HG02610 (cell line): ENCODE measurements around the gene PHKB.

Source experiments
- ATAC-seq: cut with Tn5 transposase; IDR thresholded peaks from one replicate; pipeline ENCODE4 v1.9.1; 2021; ENCODE audit warnings: mild to moderate bottlenecking, moderate library complexity; ENCODE audit not compliant: unreplicated experiment

Gene PHKB

DNA sequence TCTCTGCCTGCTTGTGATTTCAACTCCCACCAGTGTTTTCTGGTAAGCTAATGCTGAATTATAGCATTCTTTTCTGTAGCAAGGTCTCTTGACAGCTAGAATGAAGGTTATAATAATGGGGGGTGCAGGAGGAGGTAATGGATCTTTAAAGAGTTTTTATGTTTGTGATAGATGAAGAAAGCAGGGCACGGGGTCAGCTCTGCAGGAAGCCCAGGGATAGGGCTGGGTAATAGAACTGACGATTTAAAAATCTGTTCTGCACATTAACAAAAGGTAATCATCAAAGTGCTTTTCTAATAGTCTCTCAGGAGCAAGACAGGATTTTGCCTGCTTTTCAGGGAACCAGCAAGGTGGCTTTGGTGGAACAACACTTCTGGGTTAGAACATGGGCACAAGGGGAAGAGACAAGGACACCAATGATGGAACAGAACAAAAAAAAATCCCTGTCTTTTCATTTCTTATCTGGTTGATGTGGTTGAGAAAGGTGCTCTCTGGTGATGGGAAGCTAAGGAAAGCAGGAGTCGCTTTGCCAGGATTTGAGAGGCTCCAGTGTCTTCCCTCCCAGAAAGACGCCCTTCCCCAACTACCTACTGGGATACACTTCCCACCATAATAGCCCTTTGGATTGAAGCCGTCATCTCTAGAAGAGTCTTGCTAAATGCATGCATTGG lies 263.1 kb downstream of the PHKB start:
- ATAC-seq, result no peak

DNA sequence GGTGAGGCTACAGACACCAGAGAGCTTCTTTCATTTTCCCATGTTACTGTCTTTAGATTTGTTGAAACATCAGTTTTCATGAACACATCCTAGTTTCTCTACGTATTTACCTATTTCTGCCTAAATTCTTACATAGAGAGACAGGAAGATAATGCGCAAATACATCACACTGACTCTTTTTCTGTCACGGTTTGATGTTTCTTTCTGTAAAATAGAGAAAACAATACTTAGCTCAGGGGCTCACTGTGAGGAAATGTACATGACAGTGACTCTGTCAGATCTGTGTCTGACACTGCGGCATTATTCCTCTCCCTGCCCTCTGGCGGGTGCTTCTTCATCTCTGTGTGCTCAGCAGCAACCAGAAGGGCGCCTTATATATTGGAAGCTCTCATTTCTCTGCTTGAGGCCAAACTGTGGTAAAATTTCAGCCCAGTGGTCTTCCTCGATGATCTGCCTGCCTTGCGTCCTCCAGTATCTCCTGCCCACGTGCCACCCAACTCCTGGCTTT lies 264.1 kb downstream of the PHKB start:
- ATAC-seq, result no peak

DNA sequence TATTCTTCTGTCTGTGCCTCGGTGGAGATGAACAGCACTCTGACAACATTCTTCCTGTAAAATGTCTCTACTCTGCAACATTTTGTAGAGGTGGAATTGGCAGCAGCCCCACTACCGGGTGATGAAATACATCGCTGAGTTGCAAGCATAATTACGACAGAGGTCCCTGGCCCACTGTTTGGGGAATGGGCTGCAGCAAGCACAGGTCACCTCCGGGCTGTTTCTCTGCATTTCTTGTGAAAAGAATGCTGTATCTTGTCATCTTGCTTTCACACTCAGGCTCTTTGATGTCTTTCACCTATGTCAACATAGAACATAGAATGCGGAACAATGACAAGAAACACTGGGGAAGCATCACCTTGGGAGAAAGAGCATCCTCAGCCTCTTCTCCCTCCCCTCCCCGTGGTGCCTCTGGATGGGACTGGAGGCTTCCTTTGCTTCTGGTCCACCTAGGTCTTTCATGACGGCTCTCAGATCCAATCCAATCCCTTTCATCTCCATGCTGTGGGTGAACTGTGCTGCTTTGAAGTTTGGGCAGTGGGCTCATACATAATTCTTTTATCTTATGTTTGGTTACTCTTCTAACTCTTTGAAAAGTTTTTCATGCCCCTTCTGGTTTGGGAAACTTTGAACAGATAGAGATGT lies 265.0 kb downstream of the PHKB start:
- ATAC-seq, result no peak

DNA sequence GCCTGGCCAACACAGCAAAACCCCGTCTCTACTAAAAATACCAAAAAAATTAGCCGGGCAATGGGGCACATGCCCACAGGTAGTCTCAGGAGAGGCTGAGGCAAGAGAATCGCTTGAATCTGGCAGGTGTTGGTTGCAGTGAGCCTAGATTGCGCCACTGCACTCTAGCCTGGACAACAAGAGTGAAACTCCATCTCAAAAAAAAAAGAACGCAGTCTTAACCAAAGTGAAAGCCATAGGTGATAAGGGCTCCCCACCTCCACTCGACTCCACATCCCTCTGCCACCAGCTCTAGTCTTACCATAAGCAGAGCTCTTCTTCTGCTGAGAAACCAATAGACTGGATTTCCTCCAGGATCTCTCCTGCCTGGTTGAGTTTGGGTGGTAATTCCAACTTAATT lies 266.0 kb downstream of the PHKB start:
- no peak for ATAC-seq

DNA sequence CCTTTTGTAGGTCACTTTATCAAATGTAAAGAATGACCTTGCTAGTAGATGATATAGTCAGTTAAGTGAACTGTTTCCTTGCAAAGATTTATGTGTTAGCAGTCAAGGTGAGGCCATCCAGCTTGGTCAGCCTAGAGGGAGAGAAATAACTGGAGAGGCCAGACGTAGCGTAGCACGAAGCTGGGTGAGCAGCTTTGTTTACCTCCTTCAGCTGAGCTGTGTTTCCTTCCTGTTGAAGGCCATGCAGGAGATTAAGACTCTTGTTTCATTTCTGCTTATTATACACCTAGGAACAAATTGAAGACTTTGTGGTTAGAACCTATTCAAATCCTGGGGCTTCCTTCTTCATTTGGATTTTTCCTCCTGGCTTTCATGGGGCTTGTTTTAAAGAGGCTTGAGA lies 267.1 kb downstream of the PHKB start:
- no peak for ATAC-seq

DNA sequence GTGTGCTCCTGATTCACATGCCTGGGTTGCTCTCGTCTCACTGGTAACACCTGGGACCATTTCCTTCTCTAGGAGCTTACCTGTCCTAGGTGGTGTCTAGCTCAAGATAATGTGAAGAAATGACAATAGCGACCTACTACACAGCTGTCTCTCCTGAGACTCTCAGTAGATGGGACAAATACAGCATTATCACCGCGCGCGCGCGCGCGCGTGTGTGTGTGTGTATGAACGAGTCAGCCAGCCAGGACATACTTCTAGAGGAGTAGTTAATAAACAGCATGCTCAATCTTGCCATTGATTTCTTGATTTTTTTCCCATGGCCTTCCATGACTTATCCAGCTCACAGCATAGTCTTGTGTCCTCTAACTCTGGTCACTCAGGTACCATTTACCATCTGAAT lies 268.6 kb downstream of the PHKB start:
- no peak for ATAC-seq

DNA sequence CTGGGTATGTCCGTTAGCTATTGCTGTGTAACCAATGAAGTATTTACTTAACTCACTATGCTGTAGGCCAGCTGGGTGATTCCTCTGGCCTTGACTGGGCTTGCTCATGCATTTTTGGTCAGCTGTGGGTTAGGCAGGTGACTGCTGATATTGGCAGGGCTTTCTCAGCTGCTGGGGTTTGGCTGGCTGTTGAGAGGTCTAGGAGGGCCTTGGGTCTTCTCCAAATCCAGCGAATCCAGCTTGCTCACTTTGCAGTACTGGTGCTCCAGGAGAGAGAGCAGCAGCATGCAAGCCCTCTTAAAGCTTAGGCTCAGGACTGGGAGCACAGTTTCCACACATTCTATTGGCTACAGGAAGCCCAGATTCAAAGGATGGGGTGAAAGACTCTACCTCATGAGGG lies 270.1 kb downstream of the PHKB start:
- no peak for ATAC-seq

DNA sequence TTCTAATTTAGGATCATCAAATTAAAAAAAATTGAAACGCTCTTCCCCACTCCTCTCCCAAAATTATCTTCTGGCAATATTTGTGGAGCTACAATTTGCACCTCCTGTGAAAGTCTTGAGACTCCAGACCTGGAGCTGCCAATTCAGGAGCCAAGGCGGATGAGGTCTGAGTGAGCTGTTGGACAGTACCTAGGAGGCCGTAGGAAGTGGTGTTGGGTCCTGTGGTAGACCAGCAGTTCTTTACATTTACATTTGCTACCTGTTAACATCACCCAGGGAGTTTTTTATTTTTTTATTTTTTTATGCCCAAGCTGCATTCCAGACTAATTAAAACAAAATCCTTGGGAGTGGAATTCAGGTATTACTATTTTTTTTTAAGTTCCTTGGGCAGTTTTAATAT lies 271.0 kb downstream of the PHKB start:
- ATAC-seq, result no peak

- ATAC-seq, result no peak
Observed at GRCh38 chr16:47732523-47733111, 271.5 kb downstream of the PHKB start.

DNA sequence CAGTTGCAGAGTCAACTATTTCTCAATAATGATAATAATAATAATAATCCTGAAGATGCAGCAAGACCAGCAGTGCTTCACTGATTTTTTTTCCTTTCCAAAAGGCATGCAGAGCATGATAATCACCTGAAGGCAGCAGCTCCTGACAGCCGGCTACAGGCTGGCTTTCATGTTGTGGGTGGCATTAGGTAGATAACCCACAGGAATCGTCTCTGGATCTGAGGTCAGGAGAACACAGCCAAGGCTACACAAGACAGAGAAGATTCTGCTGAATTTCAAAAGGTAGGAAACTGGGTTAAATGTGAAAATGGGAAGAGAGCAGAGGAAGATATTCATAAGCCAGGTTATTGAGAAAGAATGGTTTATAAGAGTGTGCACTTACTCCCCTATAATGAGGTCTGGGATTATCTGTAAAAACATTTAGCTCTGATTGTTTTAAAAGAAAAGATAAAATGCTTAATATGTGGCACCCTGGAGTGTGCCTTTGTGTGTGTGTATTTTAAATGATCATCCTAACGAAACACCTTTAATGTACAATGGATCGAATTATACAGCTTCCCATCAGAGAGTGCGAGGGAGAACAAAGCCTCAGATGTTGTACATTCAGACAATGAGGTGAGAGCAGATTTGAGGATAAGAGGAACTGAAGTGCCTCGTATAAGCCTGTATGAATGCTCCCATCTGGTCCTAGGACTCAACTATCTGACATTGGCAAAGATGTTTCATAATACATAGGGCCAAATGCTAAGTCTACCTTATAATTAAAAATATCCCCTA lies 273.1 kb downstream of the PHKB start:
- ATAC-seq, result no peak

GRCh38 chr16:47734987-47735594 lies 274.0 kb downstream of the PHKB start:
- no peak for ATAC-seq

GRCh38 chr16:47750371-47750770 lies 289.2 kb downstream of the PHKB start:
- no peak for ATAC-seq
